A673 (cell line): Measurements from ENCODE around the gene NDUFAF5.

Source experiments
- CTCF ChIP-seq: fragments of 300-800, 200-600 bp; sonication (generic); conservative IDR thresholded peaks from 2 replicates; pipeline ENCODE4 v1.5.1; 2017; ENCODE audit warnings: low read depth, mild to moderate bottlenecking, antibody characterized with exemption, low read length, moderate library complexity, mixed read lengths
- EZH2 ChIP-seq: fragments of 200-600 bp; sonication (generic); IDR thresholded peaks from 2 replicates; pipeline ENCODE4 v1.6.1; 2017; ENCODE audit warnings: borderline replicate concordance, low read depth, mild to moderate bottlenecking, mixed read lengths, antibody characterized with exemption, low read length; ENCODE audit not compliant: poor library complexity, severe bottlenecking

DNA sequence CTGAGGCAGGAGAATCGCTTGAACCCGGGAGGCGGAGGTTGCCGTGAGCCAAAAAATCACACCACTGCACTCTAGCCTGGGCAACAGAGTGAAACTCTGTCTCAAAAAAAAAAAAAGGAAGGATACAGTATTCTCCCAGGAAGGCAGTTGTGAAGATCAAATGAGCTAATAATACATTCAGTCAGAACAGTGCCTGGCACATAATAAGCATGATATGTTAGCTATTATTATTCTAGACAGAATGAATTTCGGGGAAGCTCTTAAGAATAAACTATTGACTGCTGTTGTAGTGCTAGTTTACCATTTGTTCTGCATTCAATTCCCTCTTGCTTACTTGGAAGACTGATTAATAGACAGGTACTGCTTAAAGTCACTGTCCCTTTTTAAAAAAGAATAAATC lies 40.6 kb downstream of the NDUFAF5 start:
- TF ChIP-seq CTCF (no peak), EZH2 (no peak)
